Measurements from ENCODE around the gene RBCK1.

RBCK1 gene

DNA sequence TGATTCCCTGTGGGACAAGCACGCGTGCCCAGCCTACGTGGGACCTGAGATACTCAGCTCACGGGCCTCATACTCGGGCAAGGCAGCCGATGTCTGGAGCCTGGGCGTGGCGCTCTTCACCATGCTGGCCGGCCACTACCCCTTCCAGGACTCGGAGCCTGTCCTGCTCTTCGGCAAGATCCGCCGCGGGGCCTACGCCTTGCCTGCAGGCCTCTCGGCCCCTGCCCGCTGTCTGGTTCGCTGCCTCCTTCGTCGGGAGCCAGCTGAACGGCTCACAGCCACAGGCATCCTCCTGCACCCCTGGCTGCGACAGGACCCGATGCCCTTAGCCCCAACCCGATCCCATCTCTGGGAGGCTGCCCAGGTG lies 11.9 kb upstream of the RBCK1 start:
- peaks cover 65% of the 10 kb centered on the region for H3K36me3 ChIP-seq (ENCODE audit: insufficient read depth, low read length)
- ATAC-seq (ENCODE audit: insufficient read depth, low read depth) (no peak), DNase-seq (no peak)
- H4K20me1 ChIP-seq (ENCODE audit: insufficient read depth, low read length): peaks cover 7% of the 10 kb centered on the region
- no peaks in the 10 kb centered on the region for H3K9me3 ChIP-seq (ENCODE audit: insufficient read depth, low read length, severe bottlenecking)
- peaks cover 20% of the 10 kb centered on the region for H3K4me1 ChIP-seq (ENCODE audit: insufficient read depth, low read length)
- H3K9ac ChIP-seq (ENCODE audit: low read depth, low read length): no peak overlapping the region
- TF ChIP-seq, protein P1, sequence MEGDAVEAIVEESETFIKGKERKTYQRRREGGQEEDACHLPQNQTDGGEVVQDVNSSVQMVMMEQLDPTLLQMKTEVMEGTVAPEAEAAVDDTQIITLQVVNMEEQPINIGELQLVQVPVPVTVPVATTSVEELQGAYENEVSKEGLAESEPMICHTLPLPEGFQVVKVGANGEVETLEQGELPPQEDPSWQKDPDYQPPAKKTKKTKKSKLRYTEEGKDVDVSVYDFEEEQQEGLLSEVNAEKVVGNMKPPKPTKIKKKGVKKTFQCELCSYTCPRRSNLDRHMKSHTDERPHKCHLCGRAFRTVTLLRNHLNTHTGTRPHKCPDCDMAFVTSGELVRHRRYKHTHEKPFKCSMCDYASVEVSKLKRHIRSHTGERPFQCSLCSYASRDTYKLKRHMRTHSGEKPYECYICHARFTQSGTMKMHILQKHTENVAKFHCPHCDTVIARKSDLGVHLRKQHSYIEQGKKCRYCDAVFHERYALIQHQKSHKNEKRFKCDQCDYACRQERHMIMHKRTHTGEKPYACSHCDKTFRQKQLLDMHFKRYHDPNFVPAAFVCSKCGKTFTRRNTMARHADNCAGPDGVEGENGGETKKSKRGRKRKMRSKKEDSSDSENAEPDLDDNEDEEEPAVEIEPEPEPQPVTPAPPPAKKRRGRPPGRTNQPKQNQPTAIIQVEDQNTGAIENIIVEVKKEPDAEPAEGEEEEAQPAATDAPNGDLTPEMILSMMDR (IDR thresholded peaks at IDR 0.05; ENCODE audit: borderline replicate concordance, extremely low read depth, low read length, poor library complexity, severe bottlenecking): no peak
- no peak for TF ChIP-seq EZH2 (IDR thresholded peaks at IDR 0.05; ENCODE audit: borderline replicate concordance, low read depth, low read length, severe bottlenecking)
- no peak overlapping the region for H3K27ac ChIP-seq (ENCODE audit: low read length)
- no peak overlapping the region for H3K4me2 ChIP-seq (ENCODE audit: insufficient read depth, low read length)
- H2AFZ ChIP-seq (ENCODE audit: low read depth, low read length): no peak overlapping the region
- no peak overlapping the region for H3K4me3 ChIP-seq (ENCODE audit: low read depth in 1 of 2, low read length in 2 of 2)
- H3K27me3 ChIP-seq (ENCODE audit: insufficient read depth, low read length, poor library complexity): no peaks in the 10 kb centered on the region
- peaks cover 2% of the 10 kb centered on the region; the same call in 1 of the 2 replicates for H3K79me2 ChIP-seq (ENCODE audit: insufficient read depth, low read length)

DNA sequence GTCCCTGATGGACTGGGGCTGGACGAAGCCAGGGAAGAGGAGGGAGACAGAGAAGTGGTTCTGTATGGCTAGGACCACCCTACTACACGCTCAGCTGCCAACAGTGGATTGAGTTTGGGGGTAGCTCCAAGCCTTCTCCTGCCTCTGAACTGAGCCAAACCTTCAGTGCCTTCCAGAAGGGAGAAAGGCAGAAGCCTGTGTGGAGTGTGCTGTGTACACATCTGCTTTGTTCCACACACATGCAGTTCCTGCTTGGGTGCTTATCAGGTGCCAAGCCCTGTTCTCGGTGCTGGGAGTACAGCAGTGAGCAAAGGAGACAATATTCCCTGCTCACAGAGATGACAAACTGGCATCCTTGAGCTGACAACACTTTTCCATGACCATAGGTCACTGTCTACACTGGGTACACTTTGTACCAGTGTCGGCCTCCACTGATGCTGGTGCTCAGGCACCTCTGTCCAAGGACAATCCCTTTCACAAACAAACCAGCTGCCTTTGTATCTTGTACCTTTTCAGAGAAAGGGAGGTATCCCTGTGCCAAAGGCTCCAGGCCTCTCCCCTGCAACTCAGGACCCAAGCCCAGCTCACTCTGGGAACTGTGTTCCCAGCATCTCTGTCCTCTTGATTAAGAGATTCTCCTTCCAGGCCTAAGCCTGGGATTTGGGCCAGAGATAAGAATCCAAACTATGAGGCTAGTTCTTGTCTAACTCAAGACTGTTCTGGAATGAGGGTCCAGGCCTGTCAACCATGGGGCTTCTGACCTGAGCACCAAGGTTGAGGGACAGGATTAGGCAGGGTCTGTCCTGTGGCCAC lies 11.3 kb upstream of the RBCK1 start:
- 0 out of 2 replicates have a peak, but pooled peaks cover 5% of the 10 kb centered on the region for H4K20me1 ChIP-seq (ENCODE audit: insufficient read depth, low read length)
- no peak overlapping the region for H3K9ac ChIP-seq (ENCODE audit: low read depth, low read length)
- H3K36me3 ChIP-seq (ENCODE audit: insufficient read depth, low read length): peaks cover 60% of the 10 kb centered on the region
- H3K27ac ChIP-seq (ENCODE audit: low read length): peak overlapping the region; percentile 19; the same call in 1 of the 2 replicates
- H3K4me2 ChIP-seq (ENCODE audit: insufficient read depth, low read length): no peak overlapping the region
- H2AFZ ChIP-seq (ENCODE audit: low read depth, low read length): no peak overlapping the region
- TF ChIP-seq, protein P1 (IDR thresholded peaks at IDR 0.05; ENCODE audit: borderline replicate concordance, extremely low read depth, low read length, poor library complexity, severe bottlenecking): no peak
- no peak for TF ChIP-seq EZH2 (IDR thresholded peaks at IDR 0.05; ENCODE audit: borderline replicate concordance, low read depth, low read length, severe bottlenecking)
- no peaks in the 10 kb centered on the region for H3K27me3 ChIP-seq (ENCODE audit: insufficient read depth, low read length, poor library complexity)
- no peaks in the 10 kb centered on the region for H3K9me3 ChIP-seq (ENCODE audit: insufficient read depth, low read length, severe bottlenecking)
- no peak overlapping the region for H3K4me3 ChIP-seq (ENCODE audit: low read depth in 1 of 2, low read length in 2 of 2)
- H3K4me1 ChIP-seq (ENCODE audit: insufficient read depth, low read length): peaks cover 26% of the 10 kb centered on the region
- DNase-seq: no peak
- peaks cover 2% of the 10 kb centered on the region; the same call in 1 of the 2 replicates for H3K79me2 ChIP-seq (ENCODE audit: insufficient read depth, low read length)
- no peak for ATAC-seq (ENCODE audit: insufficient read depth, low read depth)

DNA sequence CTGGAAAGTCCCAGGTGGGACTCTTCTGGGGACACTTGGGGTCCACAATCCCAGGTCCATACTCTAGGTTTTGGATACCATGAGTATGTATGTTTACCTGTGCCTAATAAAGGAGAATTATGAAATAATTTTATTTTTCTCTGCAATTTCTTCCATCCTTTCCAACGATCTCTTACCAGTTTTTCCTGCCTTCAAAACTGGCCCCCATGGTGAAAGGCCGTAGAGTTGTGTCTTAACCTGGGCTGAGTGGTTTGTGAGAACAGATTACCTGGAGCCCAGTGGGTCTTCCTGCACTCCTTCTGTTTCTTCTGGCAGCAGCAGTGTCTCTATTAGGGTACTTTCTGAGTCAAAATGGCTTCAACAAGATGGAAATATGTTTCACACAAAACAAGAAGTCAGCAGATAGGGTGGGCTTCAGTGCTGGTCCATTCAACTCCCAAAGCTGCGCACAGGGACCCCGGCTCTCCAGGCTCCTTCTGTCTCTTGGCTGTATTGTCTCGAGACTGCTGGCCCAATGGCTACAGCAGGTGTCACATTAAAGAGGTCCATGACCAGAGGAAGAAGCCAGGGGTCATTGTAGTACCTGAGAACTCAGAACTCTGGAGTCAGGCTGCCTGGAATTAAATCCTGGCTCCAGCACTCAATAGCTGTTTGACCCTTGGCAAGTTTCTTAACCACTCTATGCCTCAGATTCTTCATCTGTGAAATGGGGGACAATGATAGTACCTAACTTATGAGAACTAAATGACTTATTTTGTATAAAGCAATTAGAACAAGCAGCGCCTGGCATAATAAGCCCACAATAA lies 10.5 kb upstream of the RBCK1 start:
- no peak for ATAC-seq (ENCODE audit: insufficient read depth, low read depth)
- Histone ChIP-seq H3K79me2 (ENCODE audit: insufficient read depth, low read length) (peaks cover 2% of the 10 kb centered on the region; the same call in 1 of the 2 replicates), H3K4me1 (ENCODE audit: insufficient read depth, low read length) (peaks cover 34% of the 10 kb centered on the region), H4K20me1 (ENCODE audit: insufficient read depth, low read length) (0 out of 2 replicates have a peak, but pooled peaks cover 5% of the 10 kb centered on the region), H3K9ac (ENCODE audit: low read depth, low read length) (no peak overlapping the region), H3K36me3 (ENCODE audit: insufficient read depth, low read length) (peaks cover 52% of the 10 kb centered on the region), H3K9me3 (ENCODE audit: insufficient read depth, low read length, severe bottlenecking) (no peaks in the 10 kb centered on the region), H3K4me2 (ENCODE audit: insufficient read depth, low read length) (no peak overlapping the region), H3K27ac (ENCODE audit: low read length) (no peak overlapping the region), H3K27me3 (ENCODE audit: insufficient read depth, low read length, poor library complexity) (no peaks in the 10 kb centered on the region), H3K4me3 (ENCODE audit: low read depth in 1 of 2, low read length in 2 of 2) (no peak overlapping the region), H2AFZ (ENCODE audit: low read depth, low read length) (no peak overlapping the region)
- TF ChIP-seq EZH2 (IDR thresholded peaks at IDR 0.05; ENCODE audit: borderline replicate concordance, low read depth, low read length, severe bottlenecking): no peak
- TF ChIP-seq, protein P1 (IDR thresholded peaks at IDR 0.05; ENCODE audit: borderline replicate concordance, extremely low read depth, low read length, poor library complexity, severe bottlenecking): no peak
- no peak for DNase-seq

Data from DND-41 (cell line).